Esophagus (tissue), 2 donors: Measurements from ENCODE around the gene HSF4. TPM values are rescaled to one million over a fixed set of nuclear protein-coding genes. Genes with fewer than 3 reads are reported as not detected.

Experiments
- H3K27ac ChIP-seq, 2 donors: one replicate each; pipeline ENCODE4 v1.5.1; 2013; ENCODE audit warnings: low read depth in 2 of 2, mild to moderate bottlenecking in 2 of 2, inconsistent platforms in 1 of 2, low read length in 1 of 2, moderate library complexity in 1 of 2
- H3K27me3 ChIP-seq, 2 donors: one replicate each; pipeline ENCODE4 v1.6.1; 2013; ENCODE audit warnings: low read length in 2 of 2, control low read depth in 1 of 2, mild to moderate bottlenecking in 1 of 2; ENCODE audit not compliant: insufficient read depth in 2 of 2, control insufficient read depth in 1 of 2
- H3K36me3 ChIP-seq, 2 donors: one replicate each; pipeline ENCODE4 v1.6.1; 2013; ENCODE audit warnings: low read length in 1 of 2; ENCODE audit not compliant: control insufficient read depth in 2 of 2, insufficient read depth in 2 of 2
- H3K4me1 ChIP-seq, 2 donors: one replicate each; pipeline ENCODE4 v1.6.1; 2013; ENCODE audit warnings: low read length in 1 of 2; ENCODE audit not compliant: control insufficient read depth in 2 of 2, insufficient read depth in 2 of 2
- H3K4me3 ChIP-seq, 2 donors: one replicate each; pipeline ENCODE4 v1.5.1; 2013; ENCODE audit warnings: low read length in 2 of 2, mild to moderate bottlenecking in 2 of 2, low read depth in 1 of 2, moderate library complexity in 1 of 2
- H3K9me3 ChIP-seq, 2 donors: one replicate each; pipeline ENCODE4 v1.6.1; 2013; ENCODE audit warnings: mild to moderate bottlenecking in 2 of 2, low read depth in 1 of 2, low read length in 1 of 2, moderate library complexity in 1 of 2; ENCODE audit not compliant: control insufficient read depth in 2 of 2, insufficient read depth in 1 of 2
- WGBS, 2 donors: extraction: QIAGEN DNeasy Blood & Tissue Kit; methylation state at CpG; one replicate each; pipeline ENCODE4 v1.1.7; 2013; 5-methylcytosine and 5-hydroxymethylcytosine counted together
- polyA plus RNA-seq, 2 donors: library from polyadenylated mRNA; stranded (reverse); fragments of 200-250 nt; gene quantifications; one replicate each; pipeline ENCODE4 v1.2.3, GENCODE V29; 2013
- donor health status: healthy with polysubstance abuse.
- donor health status: Bipolar disorder and iron deficiency.

Gene HSF4
- polyA plus RNA-seq, 2 donors, result 22.9 to 80.4 TPM

GRCh38 chr16:67197704-67198103 is 33.2 kb downstream of the HSF4 start:
- H3K27ac ChIP-seq, result no peak overlapping the region
- peaks cover 6 to 64% of the 10 kb centered on the region in 2 donors for H3K36me3 ChIP-seq
- H3K27me3 ChIP-seq, result no peaks in the 10 kb centered on the region
- H3K4me1 ChIP-seq, result peaks cover 7 to 23% of the 10 kb centered on the region in 2 donors
- no peak overlapping the region for H3K4me3 ChIP-seq
- H3K9me3 ChIP-seq, result no peaks in the 10 kb centered on the region
- WGBS, 2 donors, result 68 to 71% methylated on average over 6 of the region's 6 CpGs

- Histone ChIP-seq H3K4me3 (no peak overlapping the region), H3K36me3 (peaks cover 12 to 70% of the 10 kb centered on the region in 2 donors), H3K9me3 (no peaks in the 10 kb centered on the region), H3K27ac (peak overlapping the region; percentile 50 to 93), H3K27me3 (no peaks in the 10 kb centered on the region), H3K4me1 (peaks cover 2 to 19% of the 10 kb centered on the region in 2 donors)
- WGBS, 2 donors, result 37 to 42% methylated on average over 12 of the region's 12 CpGs
These were observed 33.7 kb downstream of the HSF4 start for GRCh38 chr16:67198238-67198734.

DNA sequence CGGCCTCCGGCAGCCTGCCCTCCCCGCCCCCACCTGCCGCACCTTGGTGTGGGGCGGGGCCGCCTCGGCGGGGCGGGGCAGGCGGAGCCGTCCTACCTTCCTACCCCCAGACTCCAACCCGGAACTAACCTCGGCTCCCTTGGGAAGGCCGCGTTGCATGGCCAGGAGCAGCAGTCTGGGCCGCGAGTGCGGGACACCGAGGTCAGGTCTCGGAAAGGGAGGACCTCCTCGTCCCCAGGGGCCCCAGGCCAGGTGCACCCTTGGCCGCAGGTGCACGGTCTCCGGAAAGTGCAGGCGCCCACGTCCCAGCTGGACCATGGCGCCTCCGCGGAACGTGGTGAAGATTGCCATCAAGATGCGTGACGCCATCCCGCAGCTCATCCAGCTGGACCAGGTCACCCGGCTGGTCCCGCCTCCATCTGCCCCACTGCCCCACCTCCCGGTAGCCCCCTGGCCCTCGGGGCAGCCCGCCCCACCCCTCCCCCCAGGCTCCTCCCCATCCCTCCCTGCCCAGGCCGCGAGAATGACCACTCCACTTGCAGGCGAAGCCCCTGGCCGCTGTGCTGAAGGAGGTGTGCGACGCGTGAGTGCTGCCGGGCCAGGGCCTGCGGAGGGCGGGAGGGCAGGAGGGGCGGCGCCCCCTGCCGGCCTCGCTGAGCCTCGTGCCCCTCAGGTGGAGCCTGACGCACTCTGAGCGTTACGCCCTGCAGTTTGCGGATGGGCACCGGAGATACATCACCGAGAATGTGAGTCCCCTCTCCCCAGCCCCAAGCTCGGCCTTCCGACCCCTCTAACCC is 34.7 kb downstream of the HSF4 start, which contains the start of gene ELMO3:
Gene ELMO3, plus strand, starts transcription at position 121 of the 797 bp plus-strand sequence. Its CDS starts 196 bp downstream, at position 317.
- H3K4me3 ChIP-seq, result peak within 1 kb of the TSS; percentile 49 to 64
- H3K27me3 ChIP-seq, result no peaks in the 10 kb centered on the region
- 36 to 40% methylated on average over 43 to 61 of the region's 61 CpGs for WGBS, 2 donors
- H3K36me3 ChIP-seq, result peaks cover 13 to 72% of the 10 kb centered on the region in 2 donors
- H3K9me3 ChIP-seq, result no peaks in the 10 kb centered on the region
- peak within 1 kb of the TSS; percentile 50 to 93 for H3K27ac ChIP-seq
- peaks cover 0 to 15% of the 10 kb centered on the region in 2 donors for H3K4me1 ChIP-seq

DNA sequence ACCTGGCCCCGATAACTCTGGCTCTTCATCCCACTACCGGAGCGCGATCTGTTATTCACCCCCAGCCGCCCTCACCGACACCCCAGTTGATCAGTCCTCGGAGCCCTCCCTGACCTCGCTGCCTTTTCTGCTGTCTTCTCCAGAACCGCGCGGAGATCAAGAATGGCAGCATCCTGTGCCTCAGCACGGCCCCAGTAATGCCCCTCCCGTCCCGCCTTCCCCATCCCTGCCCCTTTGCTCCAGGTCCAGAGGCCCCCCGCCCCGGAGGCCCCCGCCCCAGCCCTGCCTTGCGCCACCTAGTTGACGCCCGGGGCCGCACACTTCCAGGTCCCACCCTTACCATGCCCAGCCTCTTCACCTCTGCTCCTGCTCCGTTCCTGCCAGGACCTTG is 35.3 kb downstream of the HSF4 start:
- Histone ChIP-seq H3K4me1 (peaks cover 0 to 15% of the 10 kb centered on the region in 2 donors), H3K27ac (peak overlapping the region; percentile 15 to 34), H3K27me3 (no peaks in the 10 kb centered on the region), H3K36me3 (peaks cover 13 to 69% of the 10 kb centered on the region in 2 donors), H3K4me3 (peak overlapping the region; percentile 49 to 64), H3K9me3 (no peaks in the 10 kb centered on the region)
- 30 to 43% methylated on average over 22 of the region's 22 CpGs for WGBS, 2 donors

GRCh38 chr16:67200491-67200890 is 35.9 kb downstream of the HSF4 start:
- Histone ChIP-seq H3K9me3 (no peaks in the 10 kb centered on the region), H3K27ac (no peak overlapping the region), H3K27me3 (no peaks in the 10 kb centered on the region), H3K4me3 (no peak overlapping the region), H3K4me1 (peaks cover 0 to 15% of the 10 kb centered on the region in 2 donors), H3K36me3 (peaks cover 13 to 64% of the 10 kb centered on the region in 2 donors)
- WGBS, 2 donors, result 89 to 91% methylated on average over 8 of the region's 8 CpGs

- Histone ChIP-seq H3K4me1 (peaks cover 0 to 15% of the 10 kb centered on the region in 2 donors), H3K36me3 (peaks cover 13 to 55% of the 10 kb centered on the region in 2 donors), H3K27ac (no peak overlapping the region), H3K4me3 (no peak overlapping the region), H3K27me3 (no peaks in the 10 kb centered on the region), H3K9me3 (no peaks in the 10 kb centered on the region)
- WGBS, 2 donors, result 93% methylated on average over 39 to 40 of the region's 40 CpGs
These were observed 37.1 kb downstream of the HSF4 start for GRCh38 chr16:67201411-67202345.

DNA sequence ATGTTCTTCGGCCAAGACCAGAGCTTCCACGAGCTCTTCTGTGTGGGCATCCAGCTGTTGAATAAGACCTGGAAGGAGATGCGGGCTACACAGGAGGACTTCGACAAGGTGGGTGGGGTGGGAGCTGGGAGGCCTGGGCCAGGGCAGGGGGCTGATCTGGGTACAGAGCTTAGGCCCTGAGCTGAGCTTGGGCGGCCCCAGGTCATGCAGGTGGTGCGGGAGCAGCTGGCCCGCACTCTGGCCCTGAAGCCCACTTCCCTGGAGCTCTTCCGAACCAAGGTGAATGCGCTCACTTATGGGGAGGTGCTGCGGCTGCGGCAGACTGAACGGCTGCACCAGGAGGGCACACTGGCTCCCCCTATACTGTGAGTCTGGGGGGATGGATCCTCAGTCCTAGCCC is 37.9 kb downstream of the HSF4 start:
- no peak overlapping the region for H3K4me3 ChIP-seq
- H3K36me3 ChIP-seq, result peaks cover 13 to 47% of the 10 kb centered on the region in 2 donors
- peaks cover 0 to 19% of the 10 kb centered on the region in 2 donors for H3K4me1 ChIP-seq
- H3K27me3 ChIP-seq, result no peaks in the 10 kb centered on the region
- WGBS, 2 donors, result 90 to 94% methylated on average over 12 of the region's 12 CpGs
- H3K9me3 ChIP-seq, result no peaks in the 10 kb centered on the region
- no peak overlapping the region for H3K27ac ChIP-seq

GRCh38 chr16:67202956-67203493 is 38.5 kb downstream of the HSF4 start:
- WGBS, 2 donors, result 88 to 91% methylated on average over 23 of the region's 23 CpGs
- no peaks in the 10 kb centered on the region for H3K9me3 ChIP-seq
- peaks cover 0 to 24% of the 10 kb centered on the region in 2 donors for H3K4me1 ChIP-seq
- no peaks in the 10 kb centered on the region for H3K27me3 ChIP-seq
- H3K27ac ChIP-seq, result no peak overlapping the region
- H3K4me3 ChIP-seq, result no peak overlapping the region
- H3K36me3 ChIP-seq, result peaks cover 13 to 41% of the 10 kb centered on the region in 2 donors

- peaks cover 13 to 40% of the 10 kb centered on the region in 2 donors for H3K36me3 ChIP-seq
- WGBS, 2 donors, result 69 to 75% methylated on average over 4 of the region's 4 CpGs
These were observed 39.5 kb downstream of the HSF4 start for GRCh38 chr16:67204076-67204475.

More at GRCh38 chr16:67204076-67204475, 39.5 kb downstream of the HSF4 start:
- H3K27ac ChIP-seq, result no peak overlapping the region
- H3K9me3 ChIP-seq, result no peaks in the 10 kb centered on the region
- no peak overlapping the region for H3K4me3 ChIP-seq
- no peaks in the 10 kb centered on the region for H3K27me3 ChIP-seq
- peaks cover 0 to 19% of the 10 kb centered on the region in 2 donors for H3K4me1 ChIP-seq
